ENCODE measurements around the gene CA7.
A peak's percentile ranks its signal among the peaks of the same experiment; 100 is the strongest.

Gene CA7

GRCh38 chr16:66898933-66899309 lies 54.7 kb downstream of the CA7 start:
- no peak for DNase-seq (ENCODE audit: low read depth)

- DNase-seq (ENCODE audit: low read depth), result peak; percentile 31
Measured at GRCh38 chr16:66899310-66899944, 55.2 kb downstream of the CA7 start.

GRCh38 chr16:66899945-66900710 lies 55.9 kb downstream of the CA7 start:
- peak; percentile 21 for DNase-seq (ENCODE audit: low read depth)

- DNase-seq (ENCODE audit: low read depth), result no peak
Measured at GRCh38 chr16:66900721-66901441, 56.7 kb downstream of the CA7 start.

- DNase-seq (ENCODE audit: low read depth), result no peak
Measured at GRCh38 chr16:66901626-66902025, 57.4 kb downstream of the CA7 start.

- no peak for DNase-seq (ENCODE audit: low read depth)
Measured at GRCh38 chr16:66902648-66903543, 58.7 kb downstream of the CA7 start.
